ENCODE data around the gene PDIK1L.
"Not testable (repeated sequence)": the region's sequence is repeated elsewhere in the genome, so short reads cannot be mapped to it uniquely, and the experiment has no call there.

PDIK1L gene

DNA sequence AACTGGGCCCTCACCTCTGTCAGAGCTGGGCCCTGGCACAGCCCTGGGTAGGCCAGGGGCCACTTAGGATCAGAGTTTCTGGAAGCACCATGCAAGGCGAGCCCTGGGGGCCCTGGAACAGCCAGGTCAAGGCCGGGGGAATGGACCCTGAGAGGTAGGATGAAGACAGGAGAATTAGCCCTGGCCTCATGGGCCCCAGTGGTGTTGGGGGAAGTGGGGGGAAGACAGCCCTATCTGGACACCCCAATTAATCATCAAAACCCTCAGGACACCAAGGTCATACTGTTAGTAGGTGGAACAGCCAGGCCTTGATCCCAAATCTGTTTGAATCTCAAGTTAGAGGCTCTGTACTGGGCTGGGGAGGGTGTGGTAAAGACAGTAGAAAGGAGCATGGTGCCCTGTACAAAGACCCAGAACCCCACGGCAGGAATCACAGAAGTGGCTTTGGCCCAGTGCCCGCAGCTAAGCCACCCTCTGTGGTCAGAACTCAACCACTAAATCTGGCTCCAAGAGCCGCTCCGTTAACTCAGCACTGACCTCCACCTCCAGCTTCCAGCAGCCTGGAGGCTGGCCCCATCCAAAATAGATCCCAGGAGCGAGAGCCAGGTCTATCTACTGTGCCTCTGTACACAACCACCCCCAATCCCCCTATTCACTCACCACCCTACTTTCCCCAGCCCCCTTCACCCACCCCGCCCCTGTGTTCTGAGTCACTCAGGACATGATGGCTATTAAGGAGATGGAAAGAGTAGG is 30.2 kb upstream of the PDIK1L start:
- Mint-ChIP-seq H3K4me1 (no peaks in the 10 kb centered on the region), H3K4me3 (no peak overlapping the region), H3K27me3 (peaks cover 18% of the 10 kb centered on the region), H3K27ac (peak overlapping the region in 1 of 2 donors; percentile 17), H3K9me3 (no peaks in the 10 kb centered on the region)
- no peak for DNase-seq
- no peak for ATAC-seq

- H3K4me1 Mint-ChIP-seq, result no peaks in the 10 kb centered on the region
- H3K27ac Mint-ChIP-seq, result no peak overlapping the region
- DNase-seq (no peak), ATAC-seq (no peak)
- no peaks in the 10 kb centered on the region for H3K9me3 Mint-ChIP-seq
- peaks cover 15% of the 10 kb centered on the region for H3K27me3 Mint-ChIP-seq
- no peak overlapping the region for H3K4me3 Mint-ChIP-seq
Measured at GRCh38 chr1:26082020-26082350, 29.6 kb upstream of the PDIK1L start.

DNA sequence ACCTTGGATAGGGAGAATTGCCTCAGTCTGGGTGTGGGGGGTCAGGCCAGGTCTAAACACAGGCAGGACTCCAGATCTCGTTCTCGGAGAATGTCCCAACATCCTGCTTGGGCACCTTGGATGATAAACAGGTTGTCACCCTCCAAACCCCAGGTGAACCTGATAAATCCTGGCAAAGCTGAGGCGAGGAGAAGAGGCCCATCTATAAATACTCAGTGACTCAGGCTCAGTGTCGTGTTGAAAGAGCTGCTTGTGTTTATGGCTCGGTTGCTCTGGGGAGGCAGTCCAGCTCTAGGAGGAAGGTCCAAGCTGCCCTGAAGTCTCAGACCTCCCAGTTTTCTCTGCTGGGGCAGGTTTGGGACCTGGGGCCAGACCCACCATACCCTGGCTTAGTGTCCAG is 28.4 kb upstream of the PDIK1L start:
- H3K27me3 Mint-ChIP-seq, result peaks cover 15% of the 10 kb centered on the region
- no peak overlapping the region for H3K4me3 Mint-ChIP-seq
- H3K4me1 Mint-ChIP-seq, result no peaks in the 10 kb centered on the region
- H3K9me3 Mint-ChIP-seq, result no peaks in the 10 kb centered on the region
- no peak for DNase-seq
- H3K27ac Mint-ChIP-seq, result no peak overlapping the region
- ATAC-seq, result no peak

DNA sequence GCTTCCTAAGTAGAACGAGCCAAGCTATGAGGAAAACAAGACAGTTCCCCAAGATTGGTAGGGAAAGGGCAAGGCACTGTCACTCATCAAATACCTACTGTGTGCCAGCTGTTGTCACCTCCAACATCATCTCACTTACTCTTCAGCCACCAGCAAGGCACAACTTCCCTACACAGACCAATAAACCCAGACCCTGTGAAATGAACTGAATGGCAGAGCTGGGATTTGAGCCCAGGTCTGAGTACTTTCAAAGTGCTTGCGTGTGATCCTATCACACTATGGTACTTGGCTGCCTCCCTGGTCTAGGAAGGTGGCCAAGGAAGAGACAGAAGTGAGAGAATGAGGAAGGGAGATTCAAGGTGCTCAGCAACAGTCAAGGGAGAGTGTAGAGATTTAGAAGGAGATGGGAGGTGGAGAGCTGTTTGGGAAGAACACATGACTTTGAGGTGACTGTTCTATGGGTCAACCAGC is 27.5 kb upstream of the PDIK1L start:
- no peak overlapping the region for H3K27ac Mint-ChIP-seq
- H3K4me3 Mint-ChIP-seq, result no peak overlapping the region
- ATAC-seq (no peak), DNase-seq (no peak)
- H3K27me3 Mint-ChIP-seq, result peaks cover 15% of the 10 kb centered on the region
- H3K9me3 Mint-ChIP-seq, result no peaks in the 10 kb centered on the region
- no peaks in the 10 kb centered on the region for H3K4me1 Mint-ChIP-seq

DNA sequence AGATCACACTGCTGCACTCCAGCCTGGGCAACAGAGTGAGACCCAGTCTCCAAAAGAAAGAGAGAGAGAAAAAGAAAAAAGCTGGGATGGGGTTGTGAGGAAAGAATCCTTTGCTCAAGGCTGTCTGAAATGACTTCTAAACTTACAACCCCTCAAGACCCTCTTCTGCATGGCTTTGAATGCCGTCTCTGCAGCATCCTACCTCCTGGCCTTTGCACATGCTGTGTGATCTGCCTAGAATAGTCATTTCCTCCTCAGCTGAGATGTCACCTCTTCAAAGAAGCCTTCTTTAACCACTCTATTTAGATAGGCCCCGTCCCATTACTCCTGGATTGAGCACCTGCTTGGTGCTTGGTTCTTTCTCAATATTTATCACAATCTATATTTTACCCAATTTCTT is 26.8 kb upstream of the PDIK1L start:
- no peak overlapping the region for H3K4me3 Mint-ChIP-seq
- DNase-seq (no peak), ATAC-seq (no peak)
- H3K9me3 Mint-ChIP-seq, result no peaks in the 10 kb centered on the region
- H3K27me3 Mint-ChIP-seq, result peaks cover 15% of the 10 kb centered on the region
- H3K27ac Mint-ChIP-seq, result no peak overlapping the region
- H3K4me1 Mint-ChIP-seq, result no peaks in the 10 kb centered on the region

DNA sequence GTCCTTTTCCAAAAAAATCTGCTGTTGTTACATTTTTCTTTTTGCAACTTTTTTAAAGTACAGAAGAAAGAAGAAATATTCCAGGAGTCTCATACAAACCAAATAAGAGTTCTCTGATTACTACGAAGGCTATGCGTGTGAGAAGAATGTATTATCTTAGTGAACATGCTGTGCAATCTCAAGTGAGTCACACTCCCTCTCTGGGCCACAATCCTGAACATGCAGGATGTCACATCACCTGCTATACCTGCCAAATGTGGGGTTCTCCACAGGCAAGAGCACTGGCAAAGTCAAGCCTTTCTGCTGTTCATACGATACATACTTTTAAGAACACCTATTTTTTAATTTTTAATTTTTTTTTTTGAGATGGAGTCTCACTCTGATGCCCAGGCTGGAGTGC is 22.5 kb upstream of the PDIK1L start:
- no peak overlapping the region for H3K27ac Mint-ChIP-seq
- no peaks in the 10 kb centered on the region for H3K4me1 Mint-ChIP-seq
- H3K27me3 Mint-ChIP-seq, result peaks cover 53% of the 10 kb centered on the region
- H3K9me3 Mint-ChIP-seq, result no peaks in the 10 kb centered on the region
- ATAC-seq (no peak), DNase-seq (no peak)
- no peak overlapping the region for H3K4me3 Mint-ChIP-seq

DNA sequence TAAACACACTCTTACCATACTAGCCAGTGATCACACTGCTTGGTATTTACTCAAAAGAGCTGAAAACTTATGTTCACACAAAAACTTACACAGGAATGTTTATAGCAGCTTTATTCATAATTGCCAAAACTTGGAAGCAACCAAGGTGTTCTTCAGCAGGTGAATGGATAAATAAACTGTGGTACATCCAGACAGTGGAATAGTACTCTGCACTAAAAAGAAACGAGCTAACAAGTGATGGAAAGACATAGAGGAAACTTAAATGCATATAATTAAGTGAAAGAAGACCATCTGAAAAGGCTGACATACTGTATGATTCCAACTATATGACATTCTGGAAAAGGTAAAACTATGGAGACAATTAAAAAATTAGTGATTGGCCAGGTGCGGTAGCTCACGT is 20.7 kb upstream of the PDIK1L start:
- peaks cover 45% of the 10 kb centered on the region for H3K27me3 Mint-ChIP-seq
- H3K27ac Mint-ChIP-seq, result no peak overlapping the region
- H3K9me3 Mint-ChIP-seq, result no peaks in the 10 kb centered on the region
- ATAC-seq (no peak), DNase-seq (no peak)
- H3K4me3 Mint-ChIP-seq, result no peak overlapping the region
- H3K4me1 Mint-ChIP-seq, result no peaks in the 10 kb centered on the region

GRCh38 chr1:26092422-26092821 is 19.2 kb upstream of the PDIK1L start:
- Mint-ChIP-seq H3K9me3 (no peaks in the 10 kb centered on the region), H3K27ac (no peak overlapping the region), H3K4me1 (no peaks in the 10 kb centered on the region), H3K27me3 (peaks cover 45% of the 10 kb centered on the region), H3K4me3 (no peak overlapping the region)
- ATAC-seq (no peak), DNase-seq (no peak)

- not testable (repeated sequence) for DNase-seq, H3K4me3 Mint-ChIP-seq, H3K4me1 Mint-ChIP-seq, H3K9me3 Mint-ChIP-seq, H3K27ac Mint-ChIP-seq, ATAC-seq
- H3K27me3 Mint-ChIP-seq, result peaks cover 45% of the 10 kb centered on the region
Measured at GRCh38 chr1:26093569-26093968, 18.1 kb upstream of the PDIK1L start.

- Mint-ChIP-seq H3K27me3 (peaks cover 45% of the 10 kb centered on the region), H3K9me3 (no peaks in the 10 kb centered on the region), H3K4me3 (no peak overlapping the region), H3K27ac (no peak overlapping the region), H3K4me1 (no peaks in the 10 kb centered on the region)
- ATAC-seq, result no peak
- DNase-seq, result no peak
Measured at GRCh38 chr1:26094076-26094669, 17.5 kb upstream of the PDIK1L start.

DNA sequence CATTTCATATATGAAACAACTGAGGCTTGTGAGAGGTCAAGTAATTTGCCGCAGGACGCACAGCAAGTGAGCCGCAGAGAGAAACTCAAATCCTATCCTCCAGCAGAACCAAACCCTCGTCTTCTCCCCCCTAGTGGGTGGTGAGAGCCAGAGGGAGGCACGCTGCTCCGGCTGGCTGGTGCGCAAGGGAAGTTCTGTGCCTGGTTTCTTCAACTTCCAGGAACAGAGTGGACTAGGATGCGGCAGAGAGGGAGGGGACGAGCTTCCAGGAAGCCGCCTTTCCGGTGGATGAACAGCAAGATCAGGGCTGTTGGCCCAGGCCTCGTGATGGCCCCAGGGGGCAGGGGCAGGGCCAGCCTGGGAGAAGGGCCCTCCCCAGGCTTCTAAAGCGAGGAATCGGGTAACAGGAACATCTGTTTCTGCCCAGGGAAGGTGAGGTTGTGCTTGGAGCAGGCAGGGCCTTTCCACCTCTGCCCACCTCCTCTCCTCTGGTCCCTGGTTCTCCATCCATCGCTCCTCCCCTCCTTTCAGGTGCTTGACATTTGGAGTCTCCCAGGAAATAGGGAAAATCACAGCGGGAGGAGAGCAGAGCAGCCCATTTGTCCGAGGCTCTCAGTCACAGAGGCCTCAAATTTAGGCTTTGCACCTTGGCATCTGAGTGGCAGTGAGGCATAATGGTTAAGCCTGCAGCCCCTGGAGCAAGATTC is 16.8 kb upstream of the PDIK1L start:
- no peak for ATAC-seq
- Mint-ChIP-seq H3K27me3 (peaks cover 45% of the 10 kb centered on the region), H3K27ac (peak overlapping the region in 1 of 2 donors; percentile 82), H3K9me3 (no peaks in the 10 kb centered on the region), H3K4me3 (no peak overlapping the region), H3K4me1 (no peaks in the 10 kb centered on the region)
- DNase-seq, result no peak

- no peak for ATAC-seq
Measured at GRCh38 chr1:26096471-26096870, 15.2 kb upstream of the PDIK1L start.

DNA sequence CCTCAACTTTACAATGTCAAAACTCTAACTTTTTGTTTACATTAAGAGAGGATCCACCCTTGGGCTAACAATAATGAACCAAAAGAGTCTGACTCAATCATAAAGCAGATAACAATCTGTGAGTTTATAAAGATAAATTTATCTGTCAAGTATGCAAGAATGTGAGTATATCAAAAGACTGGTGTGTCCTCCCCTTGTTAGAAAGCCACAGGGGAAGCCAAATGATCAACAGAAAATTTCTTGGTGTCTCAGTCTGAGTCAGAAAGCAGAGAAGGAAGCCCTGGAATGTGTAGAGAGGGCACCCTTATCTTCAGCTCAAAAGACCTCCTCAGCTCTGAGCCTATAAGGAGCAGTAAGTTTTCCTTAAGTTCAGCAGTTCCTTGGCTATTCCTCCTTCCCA is 13.9 kb upstream of the PDIK1L start:
- H3K4me3 Mint-ChIP-seq, result no peak overlapping the region
- no peaks in the 10 kb centered on the region for H3K4me1 Mint-ChIP-seq
- ATAC-seq, result no peak
- no peak for DNase-seq
- H3K27ac Mint-ChIP-seq, result no peak overlapping the region
- H3K9me3 Mint-ChIP-seq, result no peaks in the 10 kb centered on the region
- H3K27me3 Mint-ChIP-seq, result peaks cover 17% of the 10 kb centered on the region

More at GRCh38 chr1:26096471-26096870, 15.2 kb upstream of the PDIK1L start:
- H3K4me1 Mint-ChIP-seq, result no peaks in the 10 kb centered on the region
- H3K4me3 Mint-ChIP-seq, result no peak overlapping the region
- peaks cover 29% of the 10 kb centered on the region for H3K27me3 Mint-ChIP-seq
- DNase-seq, result no peak
- no peaks in the 10 kb centered on the region for H3K9me3 Mint-ChIP-seq
- no peak overlapping the region for H3K27ac Mint-ChIP-seq

DNA sequence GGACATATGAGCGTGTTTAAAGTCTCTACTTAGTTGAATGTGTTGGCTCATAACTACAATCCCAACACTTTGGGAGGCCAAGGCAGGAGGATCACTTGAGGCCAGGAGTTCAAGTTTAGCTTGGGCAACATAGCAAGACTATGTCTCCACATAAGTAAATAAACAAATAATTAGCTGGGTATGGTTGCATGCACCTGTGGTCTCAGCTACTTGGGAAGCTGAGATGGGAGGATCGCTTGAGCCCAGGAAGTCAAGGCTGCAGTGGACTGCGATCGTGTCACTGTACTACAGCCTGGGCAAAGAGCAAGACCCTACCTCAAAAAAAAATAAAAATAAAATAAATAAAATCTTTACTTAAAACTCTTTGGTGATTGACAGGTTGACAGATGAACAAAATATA is 13.0 kb upstream of the PDIK1L start:
- H3K27ac Mint-ChIP-seq, result no peak overlapping the region
- no peak for ATAC-seq
- DNase-seq, result no peak
- H3K4me3 Mint-ChIP-seq, result no peak overlapping the region
- H3K27me3 Mint-ChIP-seq, result peaks cover 9% of the 10 kb centered on the region
- H3K9me3 Mint-ChIP-seq, result no peaks in the 10 kb centered on the region
- no peaks in the 10 kb centered on the region for H3K4me1 Mint-ChIP-seq

- Mint-ChIP-seq H3K4me3 (no peak overlapping the region), H3K27ac (no peak overlapping the region), H3K27me3 (no peaks in the 10 kb centered on the region), H3K9me3 (no peaks in the 10 kb centered on the region), H3K4me1 (no peaks in the 10 kb centered on the region)
- no peak for ATAC-seq
- DNase-seq, result no peak
Measured at GRCh38 chr1:26099780-26100179, 11.8 kb upstream of the PDIK1L start.

DNA sequence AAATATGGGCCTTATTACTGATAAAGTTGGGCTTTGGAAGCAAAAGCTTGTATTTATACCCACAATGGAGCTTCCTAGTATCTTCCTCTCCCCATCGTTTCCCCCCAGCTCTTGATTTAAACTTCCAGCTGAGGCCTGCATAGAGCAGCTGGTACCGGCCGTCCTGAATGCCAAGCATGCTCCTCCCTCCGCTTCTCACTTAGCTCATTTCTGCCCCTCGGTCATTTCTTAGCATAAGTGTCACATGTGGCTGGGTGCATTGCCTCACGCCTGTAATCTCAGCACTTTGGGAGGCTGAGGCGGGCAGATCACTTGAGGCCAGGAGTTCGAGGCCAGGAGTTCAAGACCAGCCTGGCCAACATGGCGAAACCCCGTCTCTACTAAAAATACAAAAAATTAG is 11.4 kb upstream of the PDIK1L start:
- DNase-seq, H3K9me3 Mint-ChIP-seq, ATAC-seq, H3K4me3 Mint-ChIP-seq, H3K27ac Mint-ChIP-seq, H3K27me3 Mint-ChIP-seq, H3K4me1 Mint-ChIP-seq: not testable (repeated sequence)
